GM18508 (cell line): ENCODE data around the gene TMA7.
"Not testable (repeated sequence)": the region's sequence is repeated elsewhere in the genome, so short reads cannot be mapped to it uniquely, and the experiment has no call there.

Experiments
- ATAC-seq: cut with Tn5 transposase; IDR thresholded peaks from one replicate; pipeline ENCODE4 v1.9.1; 2021; ENCODE audit warnings: moderate number of reproducible peaks; ENCODE audit not compliant: insufficient read depth, unreplicated experiment

The TMA7 gene

GRCh38 chr3:48482822-48483221, 42.8 kb downstream of the TMA7 start:
- not testable (repeated sequence) for ATAC-seq

GRCh38 chr3:48486952-48487351, 46.9 kb downstream of the TMA7 start:
- ATAC-seq: no peak

DNA sequence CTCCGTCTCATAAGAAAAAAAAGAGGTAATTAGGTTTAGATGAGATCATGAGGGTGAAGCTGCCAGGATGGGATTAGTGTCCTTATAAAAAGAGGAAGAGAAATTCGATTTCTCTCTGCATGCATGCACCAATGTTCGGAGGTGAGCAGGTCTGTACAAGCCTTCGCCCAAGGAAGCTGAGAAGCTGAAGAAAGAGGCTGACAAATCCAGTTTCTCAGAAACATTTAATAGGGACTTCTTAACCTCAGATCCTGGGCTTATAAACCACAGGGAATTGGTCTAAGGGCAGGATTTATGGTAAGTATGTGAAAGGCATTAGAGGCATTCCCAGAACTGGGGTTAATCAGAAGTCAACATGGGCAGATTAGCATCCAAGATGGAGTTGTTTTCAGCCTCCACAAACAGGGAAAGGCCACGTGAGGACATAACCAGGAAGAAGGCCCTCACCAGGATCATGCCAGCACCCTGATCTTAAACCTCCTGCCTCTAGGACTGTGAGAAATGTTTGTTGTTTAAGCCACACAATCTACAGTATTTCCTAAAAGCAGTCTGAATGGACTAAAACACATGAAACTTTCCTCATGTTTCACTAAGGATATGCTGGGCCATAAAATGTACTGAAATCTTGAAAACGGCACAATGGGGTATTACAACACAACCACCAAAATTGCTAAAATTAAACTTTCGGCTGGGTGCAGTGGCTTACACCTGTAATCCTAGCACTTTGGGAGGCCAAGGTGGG, 52.6 kb downstream of the TMA7 start:
- ATAC-seq: no peak

- no peak for ATAC-seq
Measured at GRCh38 chr3:48493203-48493501, 53.1 kb downstream of the TMA7 start.
